Astrocyte (in vitro differentiated cells and primary cell): Measurements from ENCODE around the gene POTEJ. TPM values are rescaled to one million over a fixed set of nuclear protein-coding genes. Genes with fewer than 3 reads are reported as not detected.
"Not testable (repeated sequence)": the region's sequence is repeated elsewhere in the genome, so short reads cannot be mapped to it uniquely, and the experiment has no call there.

ENCODE experiments used
- DNase-seq: peaks from one replicate; pipeline ENCODE4 v3.0.0-alpha.2; 2010; ENCODE audit warnings: low read depth
- FAIRE-seq: peaks from 2 replicates; lab custom pipeline; 2011; peaks lifted over from hg19 to GRCh38; lab: Jason Lieb, UNC
- H2AFZ ChIP-seq: 2 replicates; pipeline ENCODE4 v1.6.0; 2012; ENCODE audit warnings: low read depth, low read length, inconsistent platforms
- H3K27ac ChIP-seq: 2 replicates; pipeline ENCODE4 v1.5.1; 2011; ENCODE audit warnings: low read depth, low read length, inconsistent platforms
- H3K27me3 ChIP-seq: 2 replicates; pipeline ENCODE4 v1.6.0; 2011; ENCODE audit warnings: low read length, inconsistent platforms; ENCODE audit not compliant: insufficient read depth
- H3K36me3 ChIP-seq: 2 replicates; pipeline ENCODE4 v1.5.1; 2011; ENCODE audit warnings: low read length, inconsistent platforms; ENCODE audit not compliant: insufficient read depth
- H3K4me1 ChIP-seq: 2 replicates; pipeline ENCODE4 v1.5.1; 2011; ENCODE audit warnings: low read length, inconsistent platforms; ENCODE audit not compliant: insufficient read depth
- H3K4me2 ChIP-seq: 2 replicates; pipeline ENCODE4 v1.6.0; 2012; ENCODE audit warnings: low read length, inconsistent platforms
- H3K4me3 ChIP-seq: 2 replicates; pipeline ENCODE4 v1.5.1; 2011; ENCODE audit warnings: low read depth, mild to moderate bottlenecking, low read length, inconsistent platforms; ENCODE audit not compliant: insufficient read depth
- H3K79me2 ChIP-seq: 2 replicates; pipeline ENCODE4 v1.6.0; 2012; ENCODE audit warnings: mild to moderate bottlenecking, low read length, inconsistent platforms; ENCODE audit not compliant: insufficient read depth
- H3K9ac ChIP-seq: 2 replicates; pipeline ENCODE4 v1.6.0; 2012; ENCODE audit warnings: mild to moderate bottlenecking, low read length, inconsistent platforms
- H3K9me3 ChIP-seq: 2 replicates; pipeline ENCODE4 v1.5.1; 2012; ENCODE audit warnings: low read depth, mild to moderate bottlenecking, low read length, inconsistent platforms; ENCODE audit not compliant: insufficient read depth
- H4K20me1 ChIP-seq: 2 replicates; pipeline ENCODE4 v1.6.0; 2012; ENCODE audit warnings: low read length, inconsistent platforms; ENCODE audit not compliant: insufficient read depth
- H3K27ac Mint-ChIP-seq: one replicate; pipeline ENCODE4 v1.8.0; 2021; ENCODE audit warnings: mild to moderate bottlenecking, mixed read lengths; ENCODE audit not compliant: unreplicated experiment
- H3K27me3 Mint-ChIP-seq: one replicate; pipeline ENCODE4 v1.8.0; 2021; ENCODE audit warnings: low read depth, mixed read lengths; ENCODE audit not compliant: unreplicated experiment
- H3K36me3 Mint-ChIP-seq: one replicate; pipeline ENCODE4 v1.8.0; 2021; ENCODE audit warnings: low read depth, mixed read lengths; ENCODE audit not compliant: unreplicated experiment
- H3K4me1 Mint-ChIP-seq: one replicate; pipeline ENCODE4 v1.8.0; 2021; ENCODE audit warnings: low read depth, mixed read lengths; ENCODE audit not compliant: unreplicated experiment
- H3K4me3 Mint-ChIP-seq: one replicate; pipeline ENCODE4 v1.8.0; 2021; ENCODE audit warnings: mild to moderate bottlenecking, moderate library complexity, mixed read lengths; ENCODE audit not compliant: unreplicated experiment
- H3K9me3 Mint-ChIP-seq: one replicate; pipeline ENCODE4 v1.8.0; 2021; ENCODE audit warnings: mild to moderate bottlenecking, mixed read lengths; ENCODE audit not compliant: unreplicated experiment
- total RNA-seq: library from RNA; stranded (reverse); gene quantifications from 2 replicates; pipeline ENCODE4 v1.2.1, GENCODE V29; 2021

POTEJ gene
- total RNA-seq, 1 donor from 2014 or later, result not detected

- not testable (repeated sequence) for FAIRE-seq, H4K20me1 ChIP-seq, H3K4me1 Mint-ChIP-seq, H3K36me3 Mint-ChIP-seq, H3K27ac ChIP-seq, H3K4me2 ChIP-seq, H3K4me3 ChIP-seq, H3K9ac ChIP-seq, H3K4me3 Mint-ChIP-seq, H3K79me2 ChIP-seq, H3K9me3 ChIP-seq, H3K27me3 ChIP-seq, DNase-seq, H2AFZ ChIP-seq, H3K9me3 Mint-ChIP-seq, H3K27ac Mint-ChIP-seq, H3K36me3 ChIP-seq, H3K27me3 Mint-ChIP-seq, H3K4me1 ChIP-seq
Observed at GRCh38 chr2:130609002-130609920, 2.0 kb upstream of the POTEJ start.

- not testable (repeated sequence) for H3K27me3 ChIP-seq, FAIRE-seq, H3K4me2 ChIP-seq, H3K4me3 Mint-ChIP-seq, H3K27ac ChIP-seq, H4K20me1 ChIP-seq, H3K4me1 ChIP-seq, H3K9ac ChIP-seq, H3K36me3 Mint-ChIP-seq, H3K79me2 ChIP-seq, H3K27ac Mint-ChIP-seq, H3K36me3 ChIP-seq, H3K9me3 ChIP-seq, DNase-seq, H2AFZ ChIP-seq, H3K4me1 Mint-ChIP-seq, H3K9me3 Mint-ChIP-seq, H3K4me3 ChIP-seq, H3K27me3 Mint-ChIP-seq
Observed at GRCh38 chr2:130610486-130610885, 754 bp upstream of the POTEJ start.

GRCh38 chr2:130628784-130629475 lies 17.7 kb downstream of the POTEJ start:
- H3K4me3 ChIP-seq, FAIRE-seq, H3K9me3 ChIP-seq, H3K9me3 Mint-ChIP-seq, H3K36me3 Mint-ChIP-seq, H3K4me1 ChIP-seq, H3K27me3 ChIP-seq, DNase-seq, H4K20me1 ChIP-seq, H3K4me1 Mint-ChIP-seq, H2AFZ ChIP-seq, H3K27ac ChIP-seq, H3K27me3 Mint-ChIP-seq, H3K36me3 ChIP-seq, H3K79me2 ChIP-seq, H3K9ac ChIP-seq, H3K27ac Mint-ChIP-seq, H3K4me2 ChIP-seq, H3K4me3 Mint-ChIP-seq: not testable (repeated sequence)

GRCh38 chr2:130638973-130639372 lies 27.7 kb downstream of the POTEJ start:
- not testable (repeated sequence) for H3K4me1 Mint-ChIP-seq, H3K4me2 ChIP-seq, H3K36me3 ChIP-seq

GRCh38 chr2:130641688-130642087 lies 30.4 kb downstream of the POTEJ start:
- H3K36me3 Mint-ChIP-seq, H4K20me1 ChIP-seq, H3K9ac ChIP-seq, FAIRE-seq, H3K4me1 ChIP-seq, H3K4me1 Mint-ChIP-seq, H3K4me2 ChIP-seq, H2AFZ ChIP-seq, H3K79me2 ChIP-seq, DNase-seq, H3K4me3 Mint-ChIP-seq, H3K9me3 ChIP-seq, H3K4me3 ChIP-seq, H3K27ac ChIP-seq, H3K27me3 Mint-ChIP-seq, H3K27ac Mint-ChIP-seq, H3K36me3 ChIP-seq, H3K27me3 ChIP-seq, H3K9me3 Mint-ChIP-seq: not testable (repeated sequence)

More at GRCh38 chr2:130638973-130639372, 27.7 kb downstream of the POTEJ start:
- H3K27me3 Mint-ChIP-seq, H4K20me1 ChIP-seq, H3K27me3 ChIP-seq, H3K9ac ChIP-seq, H3K36me3 Mint-ChIP-seq, DNase-seq, H3K79me2 ChIP-seq, H3K4me3 ChIP-seq, H3K4me3 Mint-ChIP-seq, H3K27ac ChIP-seq, H3K27ac Mint-ChIP-seq, H3K4me1 ChIP-seq, H3K9me3 ChIP-seq, FAIRE-seq, H2AFZ ChIP-seq, H3K9me3 Mint-ChIP-seq: not testable (repeated sequence)

GRCh38 chr2:130649285-130649684 lies 38.0 kb downstream of the POTEJ start:
- not testable (repeated sequence) for H4K20me1 ChIP-seq, H3K4me1 Mint-ChIP-seq, DNase-seq, H3K27ac ChIP-seq, H3K9ac ChIP-seq, H2AFZ ChIP-seq, H3K36me3 ChIP-seq, H3K9me3 Mint-ChIP-seq, H3K4me1 ChIP-seq, H3K4me2 ChIP-seq, H3K36me3 Mint-ChIP-seq, H3K79me2 ChIP-seq, H3K9me3 ChIP-seq, H3K27me3 Mint-ChIP-seq, H3K4me3 ChIP-seq, H3K27ac Mint-ChIP-seq, H3K27me3 ChIP-seq, H3K4me3 Mint-ChIP-seq, FAIRE-seq
